Fibroblast of lung (primary cell): ENCODE data around the gene NXPH1.

ENCODE experiments used
- EZH2 ChIP-seq: IDR thresholded peaks from 2 replicates; pipeline ENCODE4 v1.5.1; 2012; ENCODE audit warnings: low read length, control low read depth, mild to moderate bottlenecking; ENCODE audit errors: missing control alignments
- TF ChIP-seq, protein P1 (sequence below), 2 donors: IDR thresholded peaks in 1 of 2; conservative IDR thresholded peaks in 1 of 2; 1 replicate in 1 of 2; 2 replicates in 1 of 2; pipeline ENCODE4 v1.5.1; 2011 to 2012; ENCODE audit warnings: low read length in 2 of 2, control low read depth in 1 of 2, inconsistent platforms in 1 of 2, low read depth in 1 of 2, mild to moderate bottlenecking in 1 of 2

DNA sequence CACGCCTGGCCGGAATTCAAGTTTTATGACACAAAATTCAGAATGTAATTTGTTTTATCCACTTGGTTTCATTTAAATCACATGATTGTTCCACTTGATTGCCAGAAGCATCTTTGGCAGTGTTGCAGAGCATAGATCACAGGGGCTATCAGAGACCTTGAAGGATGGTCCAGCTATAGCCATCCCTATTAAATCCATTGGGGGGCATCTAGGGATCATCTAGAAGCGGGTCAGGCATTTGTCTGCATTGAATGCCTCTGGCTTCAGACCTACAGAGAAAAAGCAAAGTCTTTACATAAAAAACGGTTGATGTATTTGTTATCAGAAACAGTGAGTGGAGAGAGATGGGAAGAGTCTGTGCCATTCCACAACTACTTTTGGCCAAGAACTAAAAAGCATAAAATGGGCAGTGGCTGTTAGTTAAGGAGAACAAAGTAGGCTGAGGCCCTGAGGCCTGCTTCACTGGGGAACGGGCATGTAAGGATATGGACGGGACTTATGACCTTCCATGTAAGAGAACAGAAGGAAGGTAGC lies 146.3 kb downstream of the NXPH1 start:
- TF ChIP-seq, protein P1, sequence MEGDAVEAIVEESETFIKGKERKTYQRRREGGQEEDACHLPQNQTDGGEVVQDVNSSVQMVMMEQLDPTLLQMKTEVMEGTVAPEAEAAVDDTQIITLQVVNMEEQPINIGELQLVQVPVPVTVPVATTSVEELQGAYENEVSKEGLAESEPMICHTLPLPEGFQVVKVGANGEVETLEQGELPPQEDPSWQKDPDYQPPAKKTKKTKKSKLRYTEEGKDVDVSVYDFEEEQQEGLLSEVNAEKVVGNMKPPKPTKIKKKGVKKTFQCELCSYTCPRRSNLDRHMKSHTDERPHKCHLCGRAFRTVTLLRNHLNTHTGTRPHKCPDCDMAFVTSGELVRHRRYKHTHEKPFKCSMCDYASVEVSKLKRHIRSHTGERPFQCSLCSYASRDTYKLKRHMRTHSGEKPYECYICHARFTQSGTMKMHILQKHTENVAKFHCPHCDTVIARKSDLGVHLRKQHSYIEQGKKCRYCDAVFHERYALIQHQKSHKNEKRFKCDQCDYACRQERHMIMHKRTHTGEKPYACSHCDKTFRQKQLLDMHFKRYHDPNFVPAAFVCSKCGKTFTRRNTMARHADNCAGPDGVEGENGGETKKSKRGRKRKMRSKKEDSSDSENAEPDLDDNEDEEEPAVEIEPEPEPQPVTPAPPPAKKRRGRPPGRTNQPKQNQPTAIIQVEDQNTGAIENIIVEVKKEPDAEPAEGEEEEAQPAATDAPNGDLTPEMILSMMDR (conservative IDR thresholded peaks at IDR 0.05 in 1 of 2, IDR thresholded peaks at IDR 0.05 in 1 of 2; ENCODE audit: low read depth in 1 of 2, low read length in 2 of 2) = no peak
- no peak for TF ChIP-seq EZH2
